IMR-90 (cell line): ENCODE data around the gene MTHFSD. TPM values are rescaled to one million over a fixed set of nuclear protein-coding genes. Genes with fewer than 3 reads are reported as not detected.

Experiments used
- ATAC-seq: fragments of 200-7000 bp; cut with Tn5 transposase; 2 replicates; pipeline ENCODE4 v1.9.1; 2020; ENCODE audit warnings: low read depth, mild to moderate bottlenecking, moderate library complexity
- BruUV-seq: library from RNA; stranded (reverse); fragments of 400-500 nt; replicated peaks from 2 replicates; lab custom pipeline; 2021; lab: Mats Ljungman, UMichigan
- CTCF ChIA-PET: fragments of 300-600 bp; formaldehyde crosslinking; extraction: SDS; loops from one replicate; lab custom pipeline; 2021; ENCODE audit warnings: antibody characterized with exemption; lab: Yijun Ruan, JAX
- POLR2A ChIA-PET: fragments of 300-600 bp; sonication (Branson Sonifier 250); formaldehyde crosslinking; loops from one replicate; lab custom pipeline; 2022; ENCODE audit warnings: antibody characterized with exemption; ENCODE audit not compliant: unreplicated experiment; lab: Charles Lee
- DNase-seq: peaks from one replicate; pipeline ENCODE4 v3.0.0; 2013
- H2AFZ ChIP-seq: replicated peaks from 2 replicates; pipeline ENCODE3; 2013; ENCODE audit warnings: low read length, mild to moderate bottlenecking; ENCODE audit not compliant: poor library complexity
- H2AK5ac ChIP-seq: 2 replicates; pipeline ENCODE4 v1.6.1; 2013; ENCODE audit warnings: low read depth, low read length, inconsistent platforms
- H2AK9ac ChIP-seq: replicated peaks from 2 replicates; pipeline ENCODE3; 2013; ENCODE audit warnings: mild to moderate bottlenecking, low read depth, low read length, moderate library complexity; ENCODE audit not compliant: poor library complexity
- H2BK120ac ChIP-seq: 2 replicates; pipeline ENCODE4 v1.6.1; 2013; ENCODE audit warnings: low read depth, low read length, inconsistent platforms
- H2BK15ac ChIP-seq: 3 replicates; pipeline ENCODE4 v1.6.1; 2013; ENCODE audit warnings: low read depth, low read length, inconsistent platforms
- H2BK20ac ChIP-seq: 2 replicates; pipeline ENCODE4 v1.6.1; 2013; ENCODE audit warnings: low read depth, mild to moderate bottlenecking, inconsistent platforms, low read length, moderate library complexity
- H2BK5ac ChIP-seq: 2 replicates; pipeline ENCODE4 v1.6.1; 2013; ENCODE audit warnings: mild to moderate bottlenecking, low read depth, low read length, inconsistent platforms; ENCODE audit not compliant: poor library complexity, severe bottlenecking
- H3K14ac ChIP-seq: replicated peaks from 2 replicates; pipeline ENCODE4 v1.6.1; 2013; ENCODE audit warnings: low read depth, low read length, inconsistent platforms
- H3K18ac ChIP-seq: 2 replicates; pipeline ENCODE4 v1.6.1; 2013; ENCODE audit warnings: low read depth, low read length, control low read depth
- H3K23ac ChIP-seq: 2 replicates; pipeline ENCODE4 v1.6.1; 2013; ENCODE audit warnings: low read depth, low read length, inconsistent platforms
- H3K27ac ChIP-seq: 2 replicates; pipeline ENCODE4 v1.5.1; 2013; ENCODE audit warnings: mild to moderate bottlenecking, control low read depth, low read length; ENCODE audit not compliant: insufficient read depth
- H3K27me3 ChIP-seq: 2 replicates; pipeline ENCODE4 v1.6.1; 2013; ENCODE audit warnings: low read length; ENCODE audit not compliant: control insufficient read depth, insufficient read depth
- H3K36me3 ChIP-seq: 2 replicates; pipeline ENCODE4 v1.6.1; 2013; ENCODE audit warnings: low read length, mixed read lengths; ENCODE audit not compliant: control insufficient read depth, insufficient read depth
- H3K4ac ChIP-seq: 2 replicates; pipeline ENCODE4 v1.6.1; 2013; ENCODE audit warnings: low read depth, low read length, inconsistent platforms
- H3K4me1 ChIP-seq: 2 replicates; pipeline ENCODE4 v1.6.1; 2013; ENCODE audit warnings: low read length, mixed read lengths; ENCODE audit not compliant: control insufficient read depth, insufficient read depth
- H3K4me2 ChIP-seq: 2 replicates; pipeline ENCODE4 v1.6.1; 2013; ENCODE audit warnings: low read depth, mild to moderate bottlenecking, control low read depth, low read length, moderate library complexity
- H3K4me3 ChIP-seq: 2 replicates; pipeline ENCODE4 v1.5.1; 2013; ENCODE audit warnings: low read depth, mild to moderate bottlenecking, control low read depth, low read length, moderate library complexity; ENCODE audit not compliant: insufficient read depth
- H3K56ac ChIP-seq: 2 replicates; pipeline ENCODE4 v1.6.1; 2013; ENCODE audit warnings: low read length, inconsistent platforms; ENCODE audit not compliant: insufficient read depth; ENCODE audit errors: extremely low read depth
- H3K79me1 ChIP-seq, 2 experiments: 2 replicates each; pipeline ENCODE4 v1.6.1; 2013; ENCODE audit warnings: low read length in 2 of 2, inconsistent platforms in 1 of 2, low read depth in 1 of 2
- H3K9ac ChIP-seq: 2 replicates; pipeline ENCODE4 v1.6.1; 2013; ENCODE audit warnings: low read depth, low read length, control low read depth
- H3K9me1 ChIP-seq: 2 replicates; pipeline ENCODE4 v1.6.1; 2013; ENCODE audit warnings: low read length, inconsistent platforms; ENCODE audit not compliant: insufficient read depth
- H3K9me3 ChIP-seq: 2 replicates; pipeline ENCODE4 v1.6.1; 2013; ENCODE audit warnings: low read length; ENCODE audit not compliant: control insufficient read depth, insufficient read depth
- H4K20me1 ChIP-seq: 2 replicates; pipeline ENCODE4 v1.6.1; 2013; ENCODE audit warnings: low read length, inconsistent platforms; ENCODE audit not compliant: insufficient read depth
- H4K5ac ChIP-seq: 2 replicates; pipeline ENCODE4 v1.6.1; 2013; ENCODE audit warnings: mild to moderate bottlenecking, low read depth, low read length, control low read depth
- H4K8ac ChIP-seq, 2 experiments: 2 replicates each; pipeline ENCODE4 v1.6.1; 2013; ENCODE audit warnings: low read depth in 2 of 2, low read length in 2 of 2, control low read depth in 1 of 2, inconsistent platforms in 1 of 2
- H4K91ac ChIP-seq: 2 replicates; pipeline ENCODE4 v1.6.1; 2013; ENCODE audit warnings: low read depth, low read length, inconsistent platforms; ENCODE audit not compliant: insufficient read depth
- CEBPB ChIP-seq: IDR thresholded peaks from 2 replicates; pipeline ENCODE4 v1.6.1; 2012; ENCODE audit warnings: low read depth, low read length, improper control_type of control experiment
- CHD1 ChIP-seq: IDR thresholded peaks from 2 replicates; pipeline ENCODE4 v1.6.1; 2012; ENCODE audit warnings: low read depth, low read length, improper control_type of control experiment
- MAZ ChIP-seq: IDR thresholded peaks from 2 replicates; pipeline ENCODE4 v1.6.1; 2012; ENCODE audit warnings: low read depth, mild to moderate bottlenecking, low read length, improper control_type of control experiment, moderate library complexity, borderline replicate concordance
- MXI1 ChIP-seq: IDR thresholded peaks from 2 replicates; pipeline ENCODE4 v1.6.1; 2012; ENCODE audit warnings: low read depth, mild to moderate bottlenecking, low read length, moderate library complexity, borderline replicate concordance
- RAD21 ChIP-seq: IDR thresholded peaks from 2 replicates; pipeline ENCODE4 v1.6.1; 2012; ENCODE audit warnings: low read length, improper control_type of control experiment
- WGBS, 2 experiments: methylation state at CpG; one replicate each; pipeline versions ENCODE4 v1.1.5 to v1.1.7; 2013; ENCODE audit warnings: missing lambda C conversion rate in 2 of 2; ENCODE audit not compliant: insufficient read length in 1 of 2; ENCODE audit errors: extremely low coverage in 2 of 2; 5-methylcytosine and 5-hydroxymethylcytosine counted together
- dilution Hi-C: fragments of 300-500 bp; cut with HindIII; formaldehyde crosslinking; loops from one replicate; pipeline ENCODE4 v1.14.3; 2018; ENCODE audit warnings: low sequenced_read_pairs; ENCODE audit not compliant: unreplicated experiment
- in situ Hi-C: fragments of 300-500 bp; cut with MboI; formaldehyde crosslinking; loops from 3 replicates; pipeline ENCODE4 v1.14.3; 2019; ENCODE audit warnings: low sequenced_read_pairs, inconsistent platforms, mixed read lengths
- intact Hi-C: fragments of 100-400 bp; cut with micrococcal nuclease; formaldehyde crosslinking; loops from 2 replicates; pipeline ENCODE4 v1.10.0; 2022
- polyA plus RNA-seq, 3 experiments: library from polyadenylated mRNA; depleted of rRNA; stranded (reverse); fragments of >200 nt; gene quantifications; 2 replicates each; pipeline ENCODE4 v1.2.3, GENCODE V29; 2012; ENCODE audit warnings: low replicate concordance in 1 of 3
- total RNA-seq: library from RNA; depleted of rRNA; stranded (reverse); fragments of >200 nt; gene quantifications from 2 replicates; pipeline ENCODE4 v1.2.3, GENCODE V29; 2012
- TF ChIP-seq, protein P1 (sequence below): conservative IDR thresholded peaks from 2 replicates; pipeline ENCODE4 v1.5.1; 2012; ENCODE audit warnings: mild to moderate bottlenecking, low read depth, low read length, improper control_type of control experiment
- TF ChIP-seq, protein P2 (sequence below): fragments of 150-350 bp; IDR thresholded peaks from 2 replicates; pipeline ENCODE4 v1.6.1; 2016; ENCODE audit warnings: low read depth, mild to moderate bottlenecking, low read length, moderate library complexity, borderline replicate concordance

MTHFSD gene
- total and polyA plus RNA-seq, 2 of the 4 experiments (the other 2 are of a cell fraction): 8.2 to 16.8 TPM

- no peak for TF ChIP-seq MAZ
These were observed 41.1 kb upstream of the MTHFSD start (continued) for GRCh38 chr16:86595983-86596605.

GRCh38 chr16:86594721-86595120 is 39.7 kb upstream of the MTHFSD start:
- no peak for ATAC-seq
- no peak overlapping the region for H2AK9ac ChIP-seq
- no peak overlapping the region for H3K4me3 ChIP-seq
- 0 out of 3 replicates have a peak overlapping the region, but pooled peaks have one; percentile 6 for H2BK15ac ChIP-seq
- no peak overlapping the region for H3K9ac ChIP-seq
- no peak overlapping the region for H4K91ac ChIP-seq
- H3K9me3 ChIP-seq: no peaks in the 10 kb centered on the region
- BruUV-seq: no TSS peak
- no peaks in the 10 kb centered on the region for H3K36me3 ChIP-seq
- H3K4me1 ChIP-seq: peaks cover 17% of the 10 kb centered on the region
- POLR2A ChIA-PET: no interaction called here
- no peak overlapping the region for H2AK5ac ChIP-seq
- peaks cover 4 to 26% of the 10 kb centered on the region in 2 experiments; a peak in 2 of 4 replicates for H3K79me1 ChIP-seq
- intact Hi-C loops (no loop called here), in situ Hi-C loops (no loop called here), dilution Hi-C loops (no loop called here)
- no peak overlapping the region for H3K56ac ChIP-seq
- no peak overlapping the region for H2AFZ ChIP-seq
- 0 out of 2 replicates have a peak overlapping the region, but pooled peaks have one; percentile 25 for H3K14ac ChIP-seq
- H3K27ac ChIP-seq: no peak overlapping the region
- H3K9me1 ChIP-seq: peaks cover 11% of the 10 kb centered on the region
- H4K5ac ChIP-seq: no peak overlapping the region
- H4K20me1 ChIP-seq: no peaks in the 10 kb centered on the region
- H3K4me2 ChIP-seq: no peak overlapping the region
- peak overlapping the region; percentile 31; the same call in 1 of the 2 replicates for H3K23ac ChIP-seq
- no peaks in the 10 kb centered on the region for H3K27me3 ChIP-seq
- H3K18ac ChIP-seq: no peak overlapping the region
- no peak for DNase-seq
- no peak overlapping the region for H3K4ac ChIP-seq
- TF ChIP-seq, protein P1, sequence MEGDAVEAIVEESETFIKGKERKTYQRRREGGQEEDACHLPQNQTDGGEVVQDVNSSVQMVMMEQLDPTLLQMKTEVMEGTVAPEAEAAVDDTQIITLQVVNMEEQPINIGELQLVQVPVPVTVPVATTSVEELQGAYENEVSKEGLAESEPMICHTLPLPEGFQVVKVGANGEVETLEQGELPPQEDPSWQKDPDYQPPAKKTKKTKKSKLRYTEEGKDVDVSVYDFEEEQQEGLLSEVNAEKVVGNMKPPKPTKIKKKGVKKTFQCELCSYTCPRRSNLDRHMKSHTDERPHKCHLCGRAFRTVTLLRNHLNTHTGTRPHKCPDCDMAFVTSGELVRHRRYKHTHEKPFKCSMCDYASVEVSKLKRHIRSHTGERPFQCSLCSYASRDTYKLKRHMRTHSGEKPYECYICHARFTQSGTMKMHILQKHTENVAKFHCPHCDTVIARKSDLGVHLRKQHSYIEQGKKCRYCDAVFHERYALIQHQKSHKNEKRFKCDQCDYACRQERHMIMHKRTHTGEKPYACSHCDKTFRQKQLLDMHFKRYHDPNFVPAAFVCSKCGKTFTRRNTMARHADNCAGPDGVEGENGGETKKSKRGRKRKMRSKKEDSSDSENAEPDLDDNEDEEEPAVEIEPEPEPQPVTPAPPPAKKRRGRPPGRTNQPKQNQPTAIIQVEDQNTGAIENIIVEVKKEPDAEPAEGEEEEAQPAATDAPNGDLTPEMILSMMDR: no peak
- TF ChIP-seq CEBPB (no peak), RAD21 (no peak), CHD1 (no peak), MXI1 (no peak)
- TF ChIP-seq, protein P2, sequence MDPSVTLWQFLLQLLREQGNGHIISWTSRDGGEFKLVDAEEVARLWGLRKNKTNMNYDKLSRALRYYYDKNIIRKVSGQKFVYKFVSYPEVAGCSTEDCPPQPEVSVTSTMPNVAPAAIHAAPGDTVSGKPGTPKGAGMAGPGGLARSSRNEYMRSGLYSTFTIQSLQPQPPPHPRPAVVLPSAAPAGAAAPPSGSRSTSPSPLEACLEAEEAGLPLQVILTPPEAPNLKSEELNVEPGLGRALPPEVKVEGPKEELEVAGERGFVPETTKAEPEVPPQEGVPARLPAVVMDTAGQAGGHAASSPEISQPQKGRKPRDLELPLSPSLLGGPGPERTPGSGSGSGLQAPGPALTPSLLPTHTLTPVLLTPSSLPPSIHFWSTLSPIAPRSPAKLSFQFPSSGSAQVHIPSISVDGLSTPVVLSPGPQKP: no peak
- no CpG with 5 or more reads among the region's 8 CpGs for WGBS, 2 experiments
- H4K8ac ChIP-seq: no peak overlapping the region
- H2BK20ac ChIP-seq: no peak overlapping the region; the same call in 1 of the 2 replicates
- no peak overlapping the region; the same call in 1 of the 2 replicates for H2BK120ac ChIP-seq
- no peak overlapping the region for H2BK5ac ChIP-seq
- CTCF ChIA-PET: no interaction called here
